GM12878 (cell line): ENCODE results near the gene RUFY3. TPM values are rescaled to one million over a fixed set of nuclear protein-coding genes. Genes with fewer than 3 reads are reported as not detected.

ENCODE experiments used
- ATAC-seq: fragments of 200-7000 bp; cut with Tn5 transposase; 3 replicates; pipeline ENCODE4 v1.9.1; 2020; ENCODE audit warnings: mild to moderate bottlenecking, moderate library complexity
- BruUV-seq: library from RNA; stranded (reverse); fragments of 400-500 nt; replicated peaks from 2 replicates; lab custom pipeline; 2021; lab: Mats Ljungman, UMichigan
- CTCF ChIA-PET: fragments of 300-600 bp; sonication (Branson Sonifier 250); formaldehyde crosslinking; extraction: SDS; loops from one replicate; lab custom pipeline; 2021; ENCODE audit warnings: inconsistent platforms; lab: Yijun Ruan, JAX
- POLR2A ChIA-PET: fragments of 350-600 bp; formaldehyde crosslinking; extraction: SDS; loops from one replicate; lab custom pipeline; 2021; ENCODE audit warnings: inconsistent platforms; lab: Charles Lee
- RAD21 ChIA-PET: fragments of 300-600 bp; sonication (Branson Sonifier 250); formaldehyde crosslinking; loops from one replicate; lab custom pipeline; 2023; ENCODE audit warnings: antibody characterized with exemption; ENCODE audit not compliant: unreplicated experiment; lab: Charles Lee
- SMC1A ChIA-PET: fragments of 300-600 bp; sonication (Branson Sonifier 250); formaldehyde crosslinking; loops from one replicate; lab custom pipeline; 2023; ENCODE audit not compliant: unreplicated experiment, uncharacterized antibody; lab: Charles Lee
- DNase-seq: peaks from one replicate; pipeline ENCODE4 v3.0.0-alpha.2; 2011; ENCODE audit warnings: low read depth, low spot score
- FAIRE-seq: peaks from 3 replicates; lab custom pipeline; 2011; peaks lifted over from hg19 to GRCh38; lab: Jason Lieb, UNC
- H2AFZ ChIP-seq: 2 replicates; pipeline ENCODE4 v1.6.0; 2011; ENCODE audit warnings: low read depth, low read length, control low read depth; ENCODE audit not compliant: control insufficient read depth
- H3K27ac ChIP-seq: 2 replicates; pipeline ENCODE4 v1.5.1; 2011; ENCODE audit warnings: control low read depth; ENCODE audit not compliant: control insufficient read depth, insufficient read depth
- H3K27me3 ChIP-seq, 2 experiments: replicated peaks in 1 of 2; 2 replicates each; pipeline versions ENCODE4 v1.6.0 to v1.6.1; 2011; ENCODE audit warnings: low read length in 1 of 2; ENCODE audit not compliant: control insufficient read depth in 2 of 2, insufficient read depth in 2 of 2
- H3K36me3 ChIP-seq, 2 experiments: 2 replicates each; pipeline ENCODE4 v1.5.1; 2011; ENCODE audit warnings: low read length in 1 of 2; ENCODE audit not compliant: control insufficient read depth in 2 of 2, insufficient read depth in 2 of 2
- H3K4me1 ChIP-seq: 2 replicates; pipeline ENCODE4 v1.6.1; 2011; ENCODE audit warnings: mild to moderate bottlenecking, low read length, moderate library complexity, mixed read lengths; ENCODE audit not compliant: control insufficient read depth, insufficient read depth
- H3K4me2 ChIP-seq: 2 replicates; pipeline ENCODE4 v1.6.0; 2011; ENCODE audit warnings: control low read depth; ENCODE audit not compliant: control insufficient read depth, insufficient read depth
- H3K4me3 ChIP-seq: fragments of 200-600 bp; sonication (generic); 2 replicates; pipeline ENCODE4 v1.5.1; 2016
- H3K79me2 ChIP-seq: 2 replicates; pipeline ENCODE4 v1.6.0; 2011; ENCODE audit warnings: low read length; ENCODE audit not compliant: control insufficient read depth, insufficient read depth
- H3K9ac ChIP-seq: 2 replicates; pipeline ENCODE4 v1.8.0; 2011; ENCODE audit warnings: low read length, control low read depth, mixed read lengths; ENCODE audit not compliant: control insufficient read depth, insufficient read depth
- H3K9me3 ChIP-seq: replicated peaks from 3 replicates; pipeline ENCODE4 v1.5.1; 2011; ENCODE audit warnings: mild to moderate bottlenecking, low read length; ENCODE audit not compliant: control insufficient read depth, insufficient read depth
- H4K20me1 ChIP-seq: 2 replicates; pipeline ENCODE4 v1.6.0; 2011; ENCODE audit not compliant: control insufficient read depth, insufficient read depth
- BMI1 ChIP-seq: fragments of 450-650 bp; IDR thresholded peaks from 2 replicates; pipeline ENCODE4 v1.6.1; 2016; ENCODE audit warnings: mild to moderate bottlenecking, moderate library complexity, borderline replicate concordance
- CHD2 ChIP-seq: IDR thresholded peaks from 2 replicates; pipeline ENCODE4 v1.6.1; 2011; ENCODE audit warnings: low read depth, low read length, improper control_type of control experiment, borderline replicate concordance
- EED ChIP-seq: sonication (generic); IDR thresholded peaks from 2 replicates; pipeline ENCODE4 v1.6.1; 2016; ENCODE audit warnings: antibody characterized with exemption, low read depth
- MTA2 ChIP-seq: fragments of 450-650 bp; IDR thresholded peaks from 2 replicates; pipeline ENCODE4 v1.6.1; 2016; ENCODE audit warnings: low read depth, mild to moderate bottlenecking, moderate library complexity
- NFIC ChIP-seq: IDR thresholded peaks from 2 replicates; pipeline ENCODE4 v1.6.1; 2012; ENCODE audit warnings: low read depth, mild to moderate bottlenecking, inconsistent platforms, low read length, moderate library complexity
- NR2C1 ChIP-seq: fragments of 450-650 bp; IDR thresholded peaks from 2 replicates; pipeline ENCODE4 v1.6.1; 2017; ENCODE audit warnings: antibody characterized with exemption, mild to moderate bottlenecking, moderate library complexity
- NR2F1 ChIP-seq: fragments of 450-650 bp; conservative IDR thresholded peaks from 2 replicates; pipeline ENCODE4 v1.6.1; 2017; ENCODE audit warnings: mild to moderate bottlenecking
- PAX5 ChIP-seq: IDR thresholded peaks from 2 replicates; pipeline ENCODE4 v1.6.1; 2011; ENCODE audit warnings: low read depth, low read length, borderline replicate concordance
- RB1 ChIP-seq: fragments of 450-650 bp; formaldehyde crosslinking; IDR thresholded peaks from 2 replicates; pipeline ENCODE4 v1.6.1; 2017; ENCODE audit warnings: mild to moderate bottlenecking, borderline replicate concordance
- SIN3A ChIP-seq: IDR thresholded peaks from 2 replicates; pipeline ENCODE4 v1.6.1; 2012; ENCODE audit warnings: low read depth, low read length, improper control_type of control experiment
- SIX5 ChIP-seq: IDR thresholded peaks from 2 replicates; pipeline ENCODE4 v1.6.1; 2011; ENCODE audit warnings: mild to moderate bottlenecking, low read depth, low read length, moderate library complexity; ENCODE audit not compliant: severe bottlenecking
- SREBF1 ChIP-seq: IDR thresholded peaks from 2 replicates; pipeline ENCODE4 v1.6.1; 2012; ENCODE audit warnings: mild to moderate bottlenecking, low read length
- SRF ChIP-seq, 2 experiments: IDR thresholded peaks; 2 replicates each; pipeline ENCODE4 v1.6.1; 2011; ENCODE audit warnings: low read depth in 2 of 2, low read length in 2 of 2, mild to moderate bottlenecking in 1 of 2, moderate library complexity in 1 of 2
- STAT3 ChIP-seq: IDR thresholded peaks from 2 replicates; pipeline ENCODE4 v1.6.1; 2011; ENCODE audit warnings: low read depth, low read length, improper control_type of control experiment
- TAF1 ChIP-seq: IDR thresholded peaks from 2 replicates; pipeline ENCODE4 v1.6.1; 2011; ENCODE audit warnings: mild to moderate bottlenecking, low read depth, low read length, borderline replicate concordance
- WGBS: methylation state at CpG from one replicate; pipeline ENCODE4 v1.1.6; 2016; ENCODE audit warnings: low lambda C conversion rate; ENCODE audit not compliant: insufficient replicate concordance, insufficient coverage; ENCODE audit errors: missing lambda C conversion rate; 5-methylcytosine and 5-hydroxymethylcytosine counted together
- in situ Hi-C: fragments of 300-500 bp; cut with MboI; formaldehyde crosslinking; loops from 9 replicates; pipeline ENCODE4 v1.14.3; 2018; ENCODE audit warnings: mixed read lengths
- intact Hi-C: fragments of 100-400 bp; cut with micrococcal nuclease; formaldehyde crosslinking; loops from one replicate; pipeline ENCODE4 v1.14.2; 2022; ENCODE audit not compliant: unreplicated experiment
- polyA plus RNA-seq, 11 experiments: library from polyadenylated mRNA; depleted of rRNA in 4 of 11; unstranded in 6 of 11; stranded (reverse) in 5 of 11; fragments of >200 nt; fragmentation: Nextera tagmentation in 4 of 11; fragmentation: Illumina TruSeq in 1 of 11; extraction: Ambion mirVana in 4 of 11; extraction: Trizol in 1 of 11; gene quantifications; 1 replicate in 1 of 11; 2 replicates in 10 of 11; pipeline versions ENCODE4 v1.2.1 to v1.2.3, GENCODE V29; 2011 to 2016; ENCODE audit warnings: inconsistent platforms in 2 of 11, missing spikeins in 2 of 11, low read depth in 1 of 11
- total RNA-seq, 4 experiments: library from RNA; depleted of rRNA in 3 of 4; stranded (reverse); fragments of >200 nt in 3 of 4; fragmentation: Illumina TruSeq in 1 of 4; extraction: Trizol in 1 of 4; gene quantifications; 2 replicates each; pipeline versions ENCODE4 v1.2.1 to v1.2.3, GENCODE V29; 2013 to 2021
- TF ChIP-seq, protein P1 (sequence below): fragments of 450-650 bp; formaldehyde crosslinking; IDR thresholded peaks from 2 replicates; pipeline ENCODE4 v1.5.0; 2022; ENCODE audit warnings: mild to moderate bottlenecking, missing genetic modification characterization
- TF ChIP-seq, protein P2 (sequence below): fragments of 450-650 bp; IDR thresholded peaks from 2 replicates; pipeline ENCODE4 v1.6.1; 2017; ENCODE audit warnings: low read depth, mild to moderate bottlenecking, moderate library complexity
- TF ChIP-seq, protein P3 (sequence below): IDR thresholded peaks from 2 replicates; pipeline ENCODE4 v1.6.1; 2012; ENCODE audit warnings: low read depth, low read length, improper control_type of control experiment

Gene RUFY3
- total and polyA plus RNA-seq, 10 of the 15 experiments (the other 5 are each of a cell fraction or from before 2014, with no cell fraction given) = 5.1 to 28.3 (median 13.1) TPM

DNA sequence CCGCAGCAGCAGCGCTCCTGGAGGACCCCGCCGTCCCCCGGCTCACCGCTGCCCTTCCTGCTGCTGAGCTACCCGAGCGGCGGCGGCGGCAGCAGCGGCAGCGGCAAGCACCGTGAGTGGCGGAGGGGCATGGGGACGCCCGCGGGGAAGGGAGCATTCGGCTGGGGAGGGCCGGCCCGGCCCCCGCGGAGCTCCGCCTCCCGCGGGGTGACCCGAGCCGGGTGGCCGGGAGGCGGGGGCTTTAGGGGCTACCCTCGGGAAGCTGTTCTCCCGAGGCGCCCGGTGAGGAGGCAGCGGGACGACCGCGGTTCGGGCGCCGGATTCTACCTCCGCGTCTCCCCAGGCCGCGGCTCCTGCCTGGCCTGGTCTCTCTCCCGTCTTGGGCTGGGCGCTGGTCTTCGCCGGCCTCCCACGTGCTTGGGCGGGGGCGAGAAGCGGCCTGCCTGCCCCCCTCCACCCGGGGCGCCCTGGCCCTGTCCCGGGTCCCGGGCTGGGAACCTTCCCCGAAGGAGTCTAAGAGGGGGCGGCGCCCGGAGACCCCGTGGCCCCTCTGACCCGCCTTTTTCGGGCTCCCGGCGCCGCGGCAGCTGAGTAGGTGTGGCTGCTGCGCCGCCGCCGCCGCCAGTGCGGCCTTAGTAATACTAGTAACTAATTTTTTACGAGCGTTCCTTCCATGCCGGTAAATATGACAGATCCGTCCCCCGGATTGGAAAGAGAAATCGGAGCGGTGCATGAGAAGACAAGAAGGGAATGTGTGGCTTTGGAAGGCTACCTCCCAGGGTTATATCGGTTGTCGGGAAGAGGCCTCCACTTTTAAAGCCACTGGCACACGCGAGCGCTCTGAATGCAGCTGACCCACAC, 16.4 kb upstream of the RUFY3 start:
- CTCF ChIA-PET = interaction anchor here (0.6 to 7.5 kb wide), 18 partner anchors 9 to 303 kb away, joined by 3 to 77 read pairs (median 4); partner anchors contain the start of genes DCK and UTP3
- FAIRE-seq (no peak), DNase-seq (no peak), ATAC-seq (peak; percentile 77)
- WGBS = 2% methylated on average over 58 of the region's 86 CpGs
- intact Hi-C loops = loop anchor here (2.0 to 5.0 kb wide), 2 partner anchors 17 to 132 kb away; partner anchors contain the start of genes GRSF1 and UTP3
- peak overlapping the region; percentile 50; the same call in 1 of the 2 replicates for H3K27ac ChIP-seq
- peak overlapping the region; percentile 82 for H2AFZ ChIP-seq
- H3K79me2 ChIP-seq = peaks cover 2% of the 10 kb centered on the region; the same call in 1 of the 2 replicates
- POLR2A ChIA-PET = interaction anchor here (0.5 to 7.8 kb wide), 14 partner anchors 7 to 288 kb away, joined by 3 to 52 read pairs (median 4); partner anchors contain the start of genes DCK and UTP3
- H3K9ac ChIP-seq = peak overlapping the region; percentile 70; the same call in 1 of the 2 replicates
- RAD21 ChIA-PET = interaction anchor here (0.6 to 7.1 kb wide), 22 partner anchors 9 to 301 kb away, joined by 3 to 82 read pairs (median 6); partner anchors contain the start of genes DCK, RUFY3 and UTP3
- no peaks in the 10 kb centered on the region for H3K9me3 ChIP-seq
- no peaks in the 10 kb centered on the region for H3K36me3 ChIP-seq
- peak overlapping the region; percentile 91 for H3K4me2 ChIP-seq
- SMC1A ChIA-PET = interaction anchor here (0.6 to 5.8 kb wide), 19 partner anchors 8 to 305 kb away, joined by 3 to 77 read pairs (median 4); partner anchors contain the start of genes DCK, GRSF1, JCHAIN and UTP3
- no peaks in the 10 kb centered on the region for H4K20me1 ChIP-seq
- peak overlapping the region; percentile 92 for H3K4me3 ChIP-seq
- no peaks in the 10 kb centered on the region for H3K27me3 ChIP-seq
- no TSS peak for BruUV-seq
- in situ Hi-C loops = no loop called here
- H3K4me1 ChIP-seq = no peaks in the 10 kb centered on the region; the same call in 1 of the 2 replicates
- TF ChIP-seq TAF1 (no peak), NR2C1 (no peak; the same call in 1 of the 2 replicates), BMI1 (no peak), SRF (IDR thresholded peaks at IDR 0.05; ENCODE audit: low read depth in 2 of 2, low read length in 2 of 2) (0 out of 4 replicates have a peak, but pooled peaks of 1 of the 2 experiments have one; percentile 15), SIN3A (peak; percentile 10; the same call in 1 of the 2 replicates), NR2F1 (peak; percentile 75), SIX5 (no peak), NFIC (0 out of 2 replicates have a peak, but pooled peaks have one; percentile 29), PAX5 (no peak), MTA2 (no peak), RB1 (no peak), CHD2 (no peak), STAT3 (no peak), EED (peak; percentile 56; the same call in 1 of the 2 replicates), SREBF1 (no peak)
- TF ChIP-seq, protein P1, sequence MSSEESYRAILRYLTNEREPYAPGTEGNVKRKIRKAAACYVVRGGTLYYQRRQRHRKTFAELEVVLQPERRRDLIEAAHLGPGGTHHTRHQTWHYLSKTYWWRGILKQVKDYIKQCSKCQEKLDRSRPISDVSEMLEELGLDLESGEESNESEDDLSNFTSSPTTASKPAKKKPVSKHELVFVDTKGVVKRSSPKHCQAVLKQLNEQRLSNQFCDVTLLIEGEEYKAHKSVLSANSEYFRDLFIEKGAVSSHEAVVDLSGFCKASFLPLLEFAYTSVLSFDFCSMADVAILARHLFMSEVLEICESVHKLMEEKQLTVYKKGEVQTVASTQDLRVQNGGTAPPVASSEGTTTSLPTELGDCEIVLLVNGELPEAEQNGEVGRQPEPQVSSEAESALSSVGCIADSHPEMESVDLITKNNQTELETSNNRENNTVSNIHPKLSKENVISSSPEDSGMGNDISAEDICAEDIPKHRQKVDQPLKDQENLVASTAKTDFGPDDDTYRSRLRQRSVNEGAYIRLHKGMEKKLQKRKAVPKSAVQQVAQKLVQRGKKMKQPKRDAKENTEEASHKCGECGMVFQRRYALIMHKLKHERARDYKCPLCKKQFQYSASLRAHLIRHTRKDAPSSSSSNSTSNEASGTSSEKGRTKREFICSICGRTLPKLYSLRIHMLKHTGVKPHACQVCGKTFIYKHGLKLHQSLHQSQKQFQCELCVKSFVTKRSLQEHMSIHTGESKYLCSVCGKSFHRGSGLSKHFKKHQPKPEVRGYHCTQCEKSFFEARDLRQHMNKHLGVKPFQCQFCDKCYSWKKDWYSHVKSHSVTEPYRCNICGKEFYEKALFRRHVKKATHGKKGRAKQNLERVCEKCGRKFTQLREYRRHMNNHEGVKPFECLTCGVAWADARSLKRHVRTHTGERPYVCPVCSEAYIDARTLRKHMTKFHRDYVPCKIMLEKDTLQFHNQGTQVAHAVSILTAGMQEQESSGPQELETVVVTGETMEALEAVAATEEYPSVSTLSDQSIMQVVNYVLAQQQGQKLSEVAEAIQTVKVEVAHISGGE = no peak
- TF ChIP-seq, protein P2, sequence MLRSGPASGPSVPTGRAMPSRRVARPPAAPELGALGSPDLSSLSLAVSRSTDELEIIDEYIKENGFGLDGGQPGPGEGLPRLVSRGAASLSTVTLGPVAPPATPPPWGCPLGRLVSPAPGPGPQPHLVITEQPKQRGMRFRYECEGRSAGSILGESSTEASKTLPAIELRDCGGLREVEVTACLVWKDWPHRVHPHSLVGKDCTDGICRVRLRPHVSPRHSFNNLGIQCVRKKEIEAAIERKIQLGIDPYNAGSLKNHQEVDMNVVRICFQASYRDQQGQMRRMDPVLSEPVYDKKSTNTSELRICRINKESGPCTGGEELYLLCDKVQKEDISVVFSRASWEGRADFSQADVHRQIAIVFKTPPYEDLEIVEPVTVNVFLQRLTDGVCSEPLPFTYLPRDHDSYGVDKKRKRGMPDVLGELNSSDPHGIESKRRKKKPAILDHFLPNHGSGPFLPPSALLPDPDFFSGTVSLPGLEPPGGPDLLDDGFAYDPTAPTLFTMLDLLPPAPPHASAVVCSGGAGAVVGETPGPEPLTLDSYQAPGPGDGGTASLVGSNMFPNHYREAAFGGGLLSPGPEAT = peak; percentile 47; the same call in 1 of the 2 replicates
- TF ChIP-seq, protein P3, sequence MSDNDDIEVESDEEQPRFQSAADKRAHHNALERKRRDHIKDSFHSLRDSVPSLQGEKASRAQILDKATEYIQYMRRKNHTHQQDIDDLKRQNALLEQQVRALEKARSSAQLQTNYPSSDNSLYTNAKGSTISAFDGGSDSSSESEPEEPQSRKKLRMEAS = peak; percentile 69
